HG03139 (cell line): ENCODE results near the gene MYL4.
"Not testable (repeated sequence)": the region's sequence is repeated elsewhere in the genome, so short reads cannot be mapped to it uniquely, and the experiment has no call there.

ENCODE experiments used
- ATAC-seq: cut with Tn5 transposase; IDR thresholded peaks from one replicate; pipeline ENCODE4 v1.9.1; 2021; ENCODE audit not compliant: unreplicated experiment

Gene MYL4

GRCh38 chr17:47219621-47220475 lies 10.7 kb downstream of the MYL4 start:
- no peak for ATAC-seq

GRCh38 chr17:47220531-47220999 lies 11.4 kb downstream of the MYL4 start:
- no peak for ATAC-seq

- no peak for ATAC-seq
Measured at GRCh38 chr17:47221154-47221553, 12.0 kb downstream of the MYL4 start.

GRCh38 chr17:47222047-47222446 lies 12.9 kb downstream of the MYL4 start:
- no peak for ATAC-seq

GRCh38 chr17:47223007-47223406 lies 13.9 kb downstream of the MYL4 start:
- no peak for ATAC-seq

GRCh38 chr17:47223460-47223859 lies 14.3 kb downstream of the MYL4 start:
- no peak for ATAC-seq

- not testable (repeated sequence) for ATAC-seq
Measured at GRCh38 chr17:47224077-47224476, 14.9 kb downstream of the MYL4 start.

GRCh38 chr17:47224966-47225365 lies 15.8 kb downstream of the MYL4 start:
- no peak for ATAC-seq

- no peak for ATAC-seq
Measured at GRCh38 chr17:47225436-47225858, 16.3 kb downstream of the MYL4 start.

GRCh38 chr17:47225911-47226688 lies 17.0 kb downstream of the MYL4 start:
- no peak for ATAC-seq

GRCh38 chr17:47227862-47228261 lies 18.7 kb downstream of the MYL4 start:
- no peak for ATAC-seq

GRCh38 chr17:47229535-47230443 lies 20.6 kb downstream of the MYL4 start:
- ATAC-seq, result peak; percentile 70

- no peak for ATAC-seq
Measured at GRCh38 chr17:47230864-47231263, 21.7 kb downstream of the MYL4 start.

- no peak for ATAC-seq
Measured at GRCh38 chr17:47231334-47231733, 22.2 kb downstream of the MYL4 start.

- no peak for ATAC-seq
Measured at GRCh38 chr17:47231866-47232265, 22.7 kb downstream of the MYL4 start.

GRCh38 chr17:47232465-47232864 lies 23.3 kb downstream of the MYL4 start:
- no peak for ATAC-seq

- ATAC-seq, result no peak
Measured at GRCh38 chr17:47235506-47235905, 26.4 kb downstream of the MYL4 start.

- no peak for ATAC-seq
Measured at GRCh38 chr17:47235923-47236322, 26.8 kb downstream of the MYL4 start.

- ATAC-seq, result no peak
Measured at GRCh38 chr17:47237841-47238240, 28.7 kb downstream of the MYL4 start.

- no peak for ATAC-seq
Measured at GRCh38 chr17:47238321-47239010, 29.3 kb downstream of the MYL4 start.
